ENCODE results near the gene VPS13D.

Gene VPS13D

GRCh38 chr1:12507631-12508030 is 277.8 kb downstream of the VPS13D start:
- Histone ChIP-seq H3K9ac (ENCODE audit: insufficient read length, low read depth) (no peak overlapping the region), H3K36me3 (ENCODE audit: insufficient read depth, insufficient read length, low read length) (peaks cover 3% of the 10 kb centered on the region), H3K27me3 (ENCODE audit: insufficient read depth, insufficient read length) (no peaks in the 10 kb centered on the region), H3K4me3 (ENCODE audit: insufficient read length, low read depth) (no peak overlapping the region), H3K9me3 (ENCODE audit: insufficient read depth, low read length) (no peaks in the 10 kb centered on the region), H3K4me1 (ENCODE audit: insufficient read depth, insufficient read length) (peaks cover 19% of the 10 kb centered on the region)
- DNase-seq (ENCODE audit: low read depth, low spot score): no peak
- TF ChIP-seq YY1 (IDR thresholded peaks at IDR 0.05; ENCODE audit: insufficient read depth, insufficient read length) (no peak), SUZ12 (IDR thresholded peaks at IDR 0.05; ENCODE audit: extremely low read depth, insufficient read depth, insufficient read length) (no peak), ZNF274 (IDR thresholded peaks at IDR 0.05; ENCODE audit: low read depth, low read length) (no peak)

GRCh38 chr1:12508849-12509248 is 279.0 kb downstream of the VPS13D start:
- no peaks in the 10 kb centered on the region for H3K9me3 ChIP-seq (ENCODE audit: insufficient read depth, low read length)
- no peaks in the 10 kb centered on the region for H3K27me3 ChIP-seq (ENCODE audit: insufficient read depth, insufficient read length)
- no peak for DNase-seq (ENCODE audit: low read depth, low spot score)
- H3K4me3 ChIP-seq (ENCODE audit: insufficient read length, low read depth): no peak overlapping the region
- H3K4me1 ChIP-seq (ENCODE audit: insufficient read depth, insufficient read length): peaks cover 20% of the 10 kb centered on the region
- no peak overlapping the region for H3K9ac ChIP-seq (ENCODE audit: insufficient read length, low read depth)
- H3K36me3 ChIP-seq (ENCODE audit: insufficient read depth, insufficient read length, low read length): peaks cover 3% of the 10 kb centered on the region
- no peak for TF ChIP-seq ZNF274 (IDR thresholded peaks at IDR 0.05; ENCODE audit: low read depth, low read length)
- TF ChIP-seq SUZ12 (IDR thresholded peaks at IDR 0.05; ENCODE audit: extremely low read depth, insufficient read depth, insufficient read length): no peak
- no peak for TF ChIP-seq YY1 (IDR thresholded peaks at IDR 0.05; ENCODE audit: insufficient read depth, insufficient read length)

- H3K4me3 ChIP-seq (ENCODE audit: insufficient read length, low read depth): no peak overlapping the region
- H3K4me1 ChIP-seq (ENCODE audit: insufficient read depth, insufficient read length): peaks cover 14% of the 10 kb centered on the region
- TF ChIP-seq SUZ12 (IDR thresholded peaks at IDR 0.05; ENCODE audit: extremely low read depth, insufficient read depth, insufficient read length): no peak
- no peak for TF ChIP-seq ZNF274 (IDR thresholded peaks at IDR 0.05; ENCODE audit: low read depth, low read length)
- no peak for TF ChIP-seq YY1 (IDR thresholded peaks at IDR 0.05; ENCODE audit: insufficient read depth, insufficient read length)
- H3K9me3 ChIP-seq (ENCODE audit: insufficient read depth, low read length): no peaks in the 10 kb centered on the region
- H3K36me3 ChIP-seq (ENCODE audit: insufficient read depth, insufficient read length, low read length): peaks cover 3% of the 10 kb centered on the region
- H3K9ac ChIP-seq (ENCODE audit: insufficient read length, low read depth): no peak overlapping the region
- no peak for DNase-seq (ENCODE audit: low read depth, low spot score)
- H3K27me3 ChIP-seq (ENCODE audit: insufficient read depth, insufficient read length): no peaks in the 10 kb centered on the region
Measured at GRCh38 chr1:12511128-12511484, 281.3 kb downstream of the VPS13D start.

GRCh38 chr1:12511516-12512468 is 282.0 kb downstream of the VPS13D start:
- peak overlapping the region; percentile 51 for H3K9ac ChIP-seq (ENCODE audit: insufficient read length, low read depth)
- H3K36me3 ChIP-seq (ENCODE audit: insufficient read depth, insufficient read length, low read length): peaks cover 3% of the 10 kb centered on the region
- no peaks in the 10 kb centered on the region for H3K27me3 ChIP-seq (ENCODE audit: insufficient read depth, insufficient read length)
- H3K9me3 ChIP-seq (ENCODE audit: insufficient read depth, low read length): no peaks in the 10 kb centered on the region
- H3K4me3 ChIP-seq (ENCODE audit: insufficient read length, low read depth): no peak overlapping the region
- peaks cover 14% of the 10 kb centered on the region for H3K4me1 ChIP-seq (ENCODE audit: insufficient read depth, insufficient read length)
- no peak for DNase-seq (ENCODE audit: low read depth, low spot score)
- TF ChIP-seq ZNF274 (IDR thresholded peaks at IDR 0.05; ENCODE audit: low read depth, low read length) (no peak), YY1 (IDR thresholded peaks at IDR 0.05; ENCODE audit: insufficient read depth, insufficient read length) (no peak), SUZ12 (IDR thresholded peaks at IDR 0.05; ENCODE audit: extremely low read depth, insufficient read depth, insufficient read length) (no peak)

- no peaks in the 10 kb centered on the region for H3K36me3 ChIP-seq (ENCODE audit: insufficient read depth, insufficient read length, low read length)
- DNase-seq (ENCODE audit: low read depth, low spot score): no peak
- no peaks in the 10 kb centered on the region for H3K9me3 ChIP-seq (ENCODE audit: insufficient read depth, low read length)
- H3K9ac ChIP-seq (ENCODE audit: insufficient read length, low read depth): no peak overlapping the region
- no peak for TF ChIP-seq ZNF274 (IDR thresholded peaks at IDR 0.05; ENCODE audit: low read depth, low read length)
- no peak for TF ChIP-seq YY1 (IDR thresholded peaks at IDR 0.05; ENCODE audit: insufficient read depth, insufficient read length)
- no peak for TF ChIP-seq SUZ12 (IDR thresholded peaks at IDR 0.05; ENCODE audit: extremely low read depth, insufficient read depth, insufficient read length)
- no peak overlapping the region for H3K4me3 ChIP-seq (ENCODE audit: insufficient read length, low read depth)
- H3K27me3 ChIP-seq (ENCODE audit: insufficient read depth, insufficient read length): no peaks in the 10 kb centered on the region
- peaks cover 14% of the 10 kb centered on the region for H3K4me1 ChIP-seq (ENCODE audit: insufficient read depth, insufficient read length)
Measured at GRCh38 chr1:12513181-12513580, 283.4 kb downstream of the VPS13D start.

GRCh38 chr1:12514590-12514989 is 284.8 kb downstream of the VPS13D start:
- Histone ChIP-seq H3K9ac (ENCODE audit: insufficient read length, low read depth) (no peak overlapping the region), H3K4me3 (ENCODE audit: insufficient read length, low read depth) (no peak overlapping the region), H3K4me1 (ENCODE audit: insufficient read depth, insufficient read length) (peaks cover 17% of the 10 kb centered on the region), H3K9me3 (ENCODE audit: insufficient read depth, low read length) (no peaks in the 10 kb centered on the region), H3K27me3 (ENCODE audit: insufficient read depth, insufficient read length) (no peaks in the 10 kb centered on the region), H3K36me3 (ENCODE audit: insufficient read depth, insufficient read length, low read length) (no peaks in the 10 kb centered on the region)
- TF ChIP-seq SUZ12 (IDR thresholded peaks at IDR 0.05; ENCODE audit: extremely low read depth, insufficient read depth, insufficient read length): no peak
- no peak for TF ChIP-seq YY1 (IDR thresholded peaks at IDR 0.05; ENCODE audit: insufficient read depth, insufficient read length)
- no peak for TF ChIP-seq ZNF274 (IDR thresholded peaks at IDR 0.05; ENCODE audit: low read depth, low read length)
- no peak for DNase-seq (ENCODE audit: low read depth, low spot score)

- H3K4me1 ChIP-seq (ENCODE audit: insufficient read depth, insufficient read length): peaks cover 17% of the 10 kb centered on the region
- H3K36me3 ChIP-seq (ENCODE audit: insufficient read depth, insufficient read length, low read length): no peaks in the 10 kb centered on the region
- no peaks in the 10 kb centered on the region for H3K27me3 ChIP-seq (ENCODE audit: insufficient read depth, insufficient read length)
- H3K4me3 ChIP-seq (ENCODE audit: insufficient read length, low read depth): no peak overlapping the region
- DNase-seq (ENCODE audit: low read depth, low spot score): no peak
- H3K9me3 ChIP-seq (ENCODE audit: insufficient read depth, low read length): no peaks in the 10 kb centered on the region
- H3K9ac ChIP-seq (ENCODE audit: insufficient read length, low read depth): no peak overlapping the region
- no peak for TF ChIP-seq ZNF274 (IDR thresholded peaks at IDR 0.05; ENCODE audit: low read depth, low read length)
- no peak for TF ChIP-seq SUZ12 (IDR thresholded peaks at IDR 0.05; ENCODE audit: extremely low read depth, insufficient read depth, insufficient read length)
- no peak for TF ChIP-seq YY1 (IDR thresholded peaks at IDR 0.05; ENCODE audit: insufficient read depth, insufficient read length)
Measured at GRCh38 chr1:12515234-12515633, 285.4 kb downstream of the VPS13D start.

Measured in NT2/D1 (cell line).